OCI-LY7 (cell line): Measurements from ENCODE around the gene SYNM. TPM values are rescaled to one million over a fixed set of nuclear protein-coding genes. Genes with fewer than 3 reads are reported as not detected.

Experiments used
- BruUV-seq: library from RNA; stranded (reverse); fragments of 400-500 nt; replicated peaks from 2 replicates; lab custom pipeline; 2021; lab: Mats Ljungman, UMichigan
- CTCF ChIA-PET: fragments of 300-600 bp; sonication (Branson Sonifier 250); formaldehyde crosslinking; loops from one replicate; lab custom pipeline; 2022; ENCODE audit warnings: antibody characterized with exemption; ENCODE audit not compliant: unreplicated experiment; lab: Charles Lee
- POLR2A ChIA-PET: fragments of 300-600 bp; sonication (Branson Sonifier 250); formaldehyde crosslinking; loops from one replicate; lab custom pipeline; 2022; ENCODE audit warnings: antibody characterized with exemption; lab: Charles Lee
- DNase-seq: peaks from one replicate; pipeline ENCODE4 v3.0.0-alpha.2; 2015; ENCODE audit warnings: low spot score
- H2AFZ ChIP-seq: fragments of 200-600 bp; sonication (generic), shearing (Covaris generic); 2 replicates; pipeline ENCODE4 v1.6.1; 2014; ENCODE audit warnings: mild to moderate bottlenecking, antibody characterized with exemption, low read length, moderate library complexity
- H3K27ac ChIP-seq: fragments of 200-600 bp; sonication (generic); 2 replicates; pipeline ENCODE4 v1.5.1; 2014; ENCODE audit warnings: mixed run types, low read depth, mild to moderate bottlenecking, moderate library complexity, low read length, inconsistent platforms; ENCODE audit not compliant: poor library complexity, severe bottlenecking
- H3K36me3 ChIP-seq: fragments of 200-600 bp; sonication (generic); 2 replicates; pipeline ENCODE4 v1.6.1; 2014; ENCODE audit warnings: mild to moderate bottlenecking, antibody characterized with exemption, low read length, moderate library complexity, mixed read lengths; ENCODE audit not compliant: insufficient read depth
- H3K4me1 ChIP-seq: fragments of 200-600 bp; sonication (generic); 2 replicates; pipeline ENCODE4 v1.5.1; 2014; ENCODE audit warnings: mild to moderate bottlenecking, low read length; ENCODE audit not compliant: insufficient read depth, poor library complexity, severe bottlenecking
- H3K4me2 ChIP-seq: fragments of 200-600 bp; sonication (generic); 2 replicates; pipeline ENCODE4 v1.6.1; 2014; ENCODE audit warnings: mild to moderate bottlenecking, low read length
- H3K4me3 ChIP-seq: fragments of 200-600 bp; sonication (generic); 2 replicates; pipeline ENCODE4 v1.5.1; 2014; ENCODE audit warnings: mild to moderate bottlenecking, low read depth, low read length; ENCODE audit not compliant: poor library complexity, severe bottlenecking
- H3K79me2 ChIP-seq: fragments of 200-600 bp; sonication (generic); 2 replicates; pipeline ENCODE4 v1.6.1; 2016; ENCODE audit warnings: low read depth, mild to moderate bottlenecking, low read length, moderate library complexity, mixed read lengths; ENCODE audit not compliant: insufficient read depth
- H3K9me2 ChIP-seq: fragments of 200-600 bp; sonication (generic); 2 replicates; pipeline ENCODE4 v1.6.1; 2016; ENCODE audit warnings: mild to moderate bottlenecking, low read length, mixed read lengths; ENCODE audit not compliant: insufficient read depth
- H3K9me3 ChIP-seq: fragments of 200-600 bp; sonication (generic); 2 replicates; pipeline ENCODE4 v1.6.1; 2014; ENCODE audit warnings: mild to moderate bottlenecking, mixed run types, low read length, mixed read lengths
- H4K20me1 ChIP-seq: fragments of 200-600 bp; sonication (generic); 2 replicates; pipeline ENCODE4 v1.6.1; 2014; ENCODE audit warnings: mild to moderate bottlenecking, antibody characterized with exemption, low read length, moderate library complexity, mixed read lengths; ENCODE audit not compliant: insufficient read depth
- CTCF ChIP-seq: fragments of 200-600 bp; sonication (generic); conservative IDR thresholded peaks from 2 replicates; pipeline ENCODE4 v1.5.1; 2014; ENCODE audit warnings: mild to moderate bottlenecking, antibody characterized with exemption, low read length, moderate library complexity, mixed read lengths
- EZH2phosphoT487 ChIP-seq: fragments of 200-600 bp; sonication (generic); IDR thresholded peaks from 2 replicates; pipeline ENCODE4 v1.6.1; 2018; ENCODE audit warnings: low read depth, borderline replicate concordance, mild to moderate bottlenecking, mixed run types, antibody characterized with exemption, low read length, moderate library complexity, mixed read lengths
- intact Hi-C: fragments of 100-400 bp; cut with micrococcal nuclease; formaldehyde crosslinking; loops from one replicate; pipeline ENCODE4 v1.10.0; 2022; ENCODE audit not compliant: unreplicated experiment
- total RNA-seq, 2 experiments: library from RNA; depleted of rRNA in 1 of 2; stranded (reverse); fragments of >200 nt in 1 of 2; shearing (Covaris generic) in 1 of 2; gene quantifications; 2 replicates each; pipeline ENCODE4 v1.2.3, GENCODE V29; 2014 to 2022

The SYNM gene
- total RNA-seq, 2 experiments from 2014 or later, result 0.08 to 0.41 TPM

GRCh38 chr15:99132634-99133287 lies 27.9 kb downstream of the SYNM start:
- intact Hi-C loops, result no loop called here
- POLR2A ChIA-PET, result interaction anchor here (1.1 kb wide), 1 partner anchor 12 kb away, joined by 4 read pairs; no protein-coding TSS in a partner anchor
- H3K79me2 ChIP-seq, result no peaks in the 10 kb centered on the region
- TF ChIP-seq EZH2phosphoT487, result no peak
- TF ChIP-seq CTCF, result no peak
- H4K20me1 ChIP-seq, result no peaks in the 10 kb centered on the region
- CTCF ChIA-PET, result no interaction called here
- no peaks in the 10 kb centered on the region for H3K36me3 ChIP-seq
- no peak overlapping the region for H2AFZ ChIP-seq
- BruUV-seq, result no TSS peak
- no peak overlapping the region for H3K4me3 ChIP-seq
- no peaks in the 10 kb centered on the region for H3K9me3 ChIP-seq
- no peaks in the 10 kb centered on the region for H3K9me2 ChIP-seq
- DNase-seq, result no peak
- H3K4me2 ChIP-seq, result no peak overlapping the region
- H3K4me1 ChIP-seq, result no peaks in the 10 kb centered on the region
- H3K27ac ChIP-seq, result no peak overlapping the region

DNA sequence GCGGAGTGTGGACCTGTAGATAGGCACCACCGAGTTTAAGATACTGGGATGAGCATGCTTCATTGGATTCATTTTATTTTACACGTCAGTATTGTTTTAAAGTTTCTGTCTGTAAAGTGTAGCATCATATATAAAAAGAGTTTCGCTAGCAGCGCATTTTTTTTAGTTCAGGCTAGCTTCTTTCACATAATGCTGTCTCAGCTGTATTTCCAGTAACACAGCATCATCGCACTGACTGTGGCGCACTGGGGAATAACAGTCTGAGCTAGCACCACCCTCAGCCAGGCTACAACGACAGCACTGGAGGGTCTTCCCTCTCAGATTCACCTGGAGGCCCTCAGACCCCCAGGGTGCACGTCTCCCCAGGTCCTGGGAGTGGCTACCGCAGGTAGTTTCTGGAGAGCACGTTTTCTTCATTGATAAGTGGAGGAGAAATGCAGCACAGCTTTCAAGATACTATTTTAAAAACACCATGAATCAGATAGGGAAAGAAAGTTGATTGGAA lies 29.5 kb downstream of the SYNM start:
- no peaks in the 10 kb centered on the region for H3K9me2 ChIP-seq
- H3K9me3 ChIP-seq, result no peaks in the 10 kb centered on the region
- TF ChIP-seq CTCF, result no peak
- CTCF ChIA-PET, result no interaction called here
- no peaks in the 10 kb centered on the region for H3K36me3 ChIP-seq
- H3K4me3 ChIP-seq, result no peak overlapping the region
- H3K27ac ChIP-seq, result no peak overlapping the region
- no peak overlapping the region for H2AFZ ChIP-seq
- DNase-seq, result no peak
- H3K79me2 ChIP-seq, result no peaks in the 10 kb centered on the region
- no peak overlapping the region for H3K4me2 ChIP-seq
- no peaks in the 10 kb centered on the region for H3K4me1 ChIP-seq
- POLR2A ChIA-PET, result interaction anchor here (0.9 kb wide), 1 partner anchor 33 kb away, joined by 3 read pairs; no protein-coding TSS in a partner anchor
- no peaks in the 10 kb centered on the region for H4K20me1 ChIP-seq
- BruUV-seq, result no TSS peak
- intact Hi-C loops, result no loop called here

- Histone ChIP-seq H3K79me2 (no peaks in the 10 kb centered on the region), H3K4me1 (no peaks in the 10 kb centered on the region), H4K20me1 (no peaks in the 10 kb centered on the region), H3K9me3 (no peaks in the 10 kb centered on the region), H2AFZ (no peak overlapping the region), H3K4me2 (no peak overlapping the region), H3K4me3 (no peak overlapping the region), H3K9me2 (no peaks in the 10 kb centered on the region), H3K36me3 (no peaks in the 10 kb centered on the region), H3K27ac (no peak overlapping the region)
- DNase-seq, result no peak
- ChIA-PET CTCF (interaction anchor here (0.5 kb wide), 1 partner anchor 1873 kb away, joined by 3 read pairs; no protein-coding TSS in a partner anchor), POLR2A (interaction anchor here (0.9 kb wide), 1 partner anchor 33 kb away, joined by 3 read pairs; no protein-coding TSS in a partner anchor)
- intact Hi-C loops, result no loop called here
- TF ChIP-seq CTCF (no peak), EZH2phosphoT487 (no peak)
- BruUV-seq, result no TSS peak
These were observed 30.3 kb downstream of the SYNM start for GRCh38 chr15:99135194-99135593.
